Mammary epithelial cell (primary cell): ENCODE results near the gene ST8SIA5.

Experiments
- CTCF ChIP-seq, 2 donors: IDR thresholded peaks in 1 of 2; conservative IDR thresholded peaks in 1 of 2; 2 replicates each; pipeline ENCODE4 v1.5.1; 2011 to 2012; ENCODE audit warnings: inconsistent platforms in 2 of 2, low read length in 2 of 2, mild to moderate bottlenecking in 2 of 2, control low read depth in 1 of 2, low read depth in 1 of 2; ENCODE audit not compliant: insufficient read depth in 1 of 2; ENCODE audit errors: extremely low read depth in 1 of 2
- EZH2 ChIP-seq: IDR thresholded peaks from 2 replicates; pipeline ENCODE4 v1.6.1; 2012; ENCODE audit warnings: low read length, inconsistent platforms, borderline replicate concordance

GRCh38 chr18:46734981-46735380, 21.9 kb downstream of the ST8SIA5 start:
- TF ChIP-seq CTCF (conservative IDR thresholded peaks at IDR 0.05 in 1 of 2, IDR thresholded peaks at IDR 0.05 in 1 of 2; ENCODE audit: extremely low read depth in 1 of 2, insufficient read depth in 1 of 2, low read depth in 1 of 2, low read length in 2 of 2) = no peak
- no peak for TF ChIP-seq EZH2
